T-cell (primary cell): ENCODE data around the gene LMO7. TPM values are rescaled to one million over a fixed set of nuclear protein-coding genes. Genes with fewer than 3 reads are reported as not detected.

ENCODE experiments used
- ATAC-seq, 4 experiments: fragments of 200-7000 bp in 3 of 4; fragments of 150-1000 bp in 1 of 4; cut with Tn5 transposase; replicated peaks in 1 of 4; 1 replicate in 3 of 4; 2 replicates in 1 of 4; pipeline ENCODE4 v1.10.0; 2021; ENCODE audit warnings: moderate library complexity in 3 of 4, mild to moderate bottlenecking in 2 of 4, moderate number of reproducible peaks in 1 of 4
- CTCF ChIA-PET, 2 donors: fragments of 300-600 bp; sonication (Branson Sonifier 250); formaldehyde crosslinking; loops; one replicate each; lab custom pipeline; 2022; ENCODE audit warnings: antibody characterized with exemption in 2 of 2; lab: Charles Lee
- POLR2A ChIA-PET, 2 donors: fragments of 300-600 bp; sonication (Branson Sonifier 250); formaldehyde crosslinking; loops; one replicate each; lab custom pipeline; 2022; ENCODE audit warnings: antibody characterized with exemption in 2 of 2; lab: Charles Lee
- DNase-seq, 35 experiments: peaks; one replicate each; pipeline versions ENCODE4 v3.0.0 to v3.0.0-alpha.2; 2013 to 2023
- H3K27ac ChIP-seq: one replicate; pipeline ENCODE4 v1.5.1; 2013; ENCODE audit warnings: low read length
- H3K27me3 ChIP-seq, 2 experiments: replicated peaks in 1 of 2; 1 replicate in 1 of 2; 2 replicates in 1 of 2; pipeline versions ENCODE4 v1.6.1 to v1.7.0; 2013; ENCODE audit warnings: low read length in 1 of 2, mixed read lengths in 1 of 2; ENCODE audit not compliant: control insufficient read depth in 2 of 2, insufficient read depth in 2 of 2; ENCODE audit errors: extremely low read depth in 1 of 2
- H3K36me3 ChIP-seq, 2 donors: 1 replicate in 1 of 2; 2 replicates in 1 of 2; pipeline versions ENCODE4 v1.6.1 to v1.7.0; 2013; ENCODE audit warnings: low read length in 1 of 2; ENCODE audit not compliant: control insufficient read depth in 2 of 2, insufficient read depth in 1 of 2; ENCODE audit errors: extremely low read depth in 1 of 2
- H3K4me1 ChIP-seq, 2 experiments: 1 replicate in 1 of 2; 2 replicates in 1 of 2; pipeline versions ENCODE4 v1.6.1 to v1.7.0; 2013; ENCODE audit warnings: low read length in 2 of 2, mixed read lengths in 1 of 2; ENCODE audit not compliant: insufficient read depth in 2 of 2, control insufficient read depth in 1 of 2; ENCODE audit errors: extremely low read depth in 1 of 2
- H3K4me3 ChIP-seq, 2 donors: 1 replicate in 1 of 2; 2 replicates in 1 of 2; pipeline versions ENCODE4 v1.5.1 to v1.7.0; 2013; ENCODE audit warnings: mild to moderate bottlenecking in 2 of 2, low read length in 1 of 2, moderate library complexity in 1 of 2; ENCODE audit not compliant: control insufficient read depth in 1 of 2; ENCODE audit errors: extremely low read depth in 1 of 2
- H3K9me3 ChIP-seq: 2 replicates; pipeline ENCODE4 v1.7.0; 2013
- H3K27ac Mint-ChIP-seq, 2 donors: one replicate each; pipeline ENCODE4 v1.8.0; 2020 to 2021; ENCODE audit warnings: mild to moderate bottlenecking in 2 of 2, mixed read lengths in 2 of 2
- H3K27me3 Mint-ChIP-seq, 2 donors: one replicate each; pipeline ENCODE4 v1.8.0; 2021 to 2022; ENCODE audit warnings: mixed read lengths in 2 of 2
- H3K36me3 Mint-ChIP-seq: one replicate; pipeline ENCODE4 v1.8.0; 2021; ENCODE audit warnings: mixed read lengths
- H3K4me1 Mint-ChIP-seq, 3 donors: one replicate each; pipeline ENCODE4 v1.8.0; 2020 to 2022; ENCODE audit warnings: mixed read lengths in 3 of 3, mild to moderate bottlenecking in 1 of 3
- H3K4me3 Mint-ChIP-seq, 3 donors: one replicate each; pipeline ENCODE4 v1.8.0; 2020 to 2022; ENCODE audit warnings: mild to moderate bottlenecking in 3 of 3, mixed read lengths in 3 of 3, moderate library complexity in 3 of 3
- H3K9me3 Mint-ChIP-seq, 3 donors: one replicate each; pipeline ENCODE4 v1.8.0; 2020 to 2022; ENCODE audit warnings: mixed read lengths in 3 of 3
- WGBS: methylation state at CpG from one replicate; pipeline ENCODE4 v1.1.5; 2013; ENCODE audit warnings: missing lambda C conversion rate; ENCODE audit not compliant: insufficient coverage; 5-methylcytosine and 5-hydroxymethylcytosine counted together
- total RNA-seq, 35 experiments: library from RNA in 6 of 35; stranded (reverse) in 6 of 35; fragments of 120-200 nt in 1 of 35; gene quantifications; one replicate each; pipeline versions ENCODE4 v1.2.1 to v1.2.4 and lab custom pipeline; 2013 to 2026

LMO7 gene
- total RNA-seq, 5 donors from 2014 or later (not counting 1 experiment from before 2014, with no cell fraction given), result 22.6 to 46.8 (median 34.0) TPM

GRCh38 chr13:75838366-75839005 is 202.4 kb downstream of the LMO7 start:
- 57% methylated on average over 4 of the region's 6 CpGs for WGBS
- Histone ChIP-seq H3K36me3 (peaks cover 0 to 25% of the 10 kb centered on the region in 2 donors), H3K9me3 (no peaks in the 10 kb centered on the region), H3K27me3 (no peaks in the 10 kb centered on the region), H3K4me1 (peaks cover 0 to 11% of the 10 kb centered on the region in 2 experiments), H3K4me3 (no peak overlapping the region), H3K27ac (no peak overlapping the region)
- H3K27ac Mint-ChIP-seq, result no peak overlapping the region
- ChIA-PET CTCF (no interaction called here), POLR2A (interaction anchor here in 1 of 2 donors (0.6 kb wide), 2 partner anchors 142 to 155 kb away, joined by 3 read pairs; no protein-coding TSS in a partner anchor)
- no peaks in the 10 kb centered on the region for H3K27me3 Mint-ChIP-seq
- H3K36me3 Mint-ChIP-seq, result peaks cover 64% of the 10 kb centered on the region
- H3K4me3 Mint-ChIP-seq, result no peak overlapping the region
- no peak for DNase-seq
- ATAC-seq, result no peak
- H3K9me3 Mint-ChIP-seq, result no peaks in the 10 kb centered on the region
- peaks cover 9 to 29% (median 12%) of the 10 kb centered on the region in 3 donors for H3K4me1 Mint-ChIP-seq

GRCh38 chr13:75839406-75839805 is 203.3 kb downstream of the LMO7 start:
- Histone ChIP-seq H3K9me3 (no peaks in the 10 kb centered on the region), H3K27me3 (no peaks in the 10 kb centered on the region), H3K4me3 (no peak overlapping the region), H3K27ac (no peak overlapping the region), H3K4me1 (peaks cover 0 to 11% of the 10 kb centered on the region in 2 experiments), H3K36me3 (peaks cover 0 to 26% of the 10 kb centered on the region in 2 donors)
- H3K4me1 Mint-ChIP-seq, result peaks cover 9 to 29% (median 12%) of the 10 kb centered on the region in 3 donors
- peaks cover 60% of the 10 kb centered on the region for H3K36me3 Mint-ChIP-seq
- H3K27ac Mint-ChIP-seq, result no peak overlapping the region
- ATAC-seq (peak in 1 of 4 experiments; percentile 52), DNase-seq (no peak)
- H3K4me3 Mint-ChIP-seq, result no peak overlapping the region
- POLR2A ChIA-PET, result interaction anchor here in 1 of 2 donors (0.6 kb wide), 1 partner anchor 116 kb away, joined by 4 read pairs; no protein-coding TSS in a partner anchor
- CTCF ChIA-PET, result interaction anchor here (0.6 to 0.9 kb wide), 4 partner anchors 33 to 467 kb away, joined by 3 to 6 read pairs (median 4); no protein-coding TSS in a partner anchor
- H3K27me3 Mint-ChIP-seq, result no peaks in the 10 kb centered on the region
- WGBS, result 72% methylated on average over 2 of the region's 2 CpGs
- no peaks in the 10 kb centered on the region for H3K9me3 Mint-ChIP-seq

- no peak overlapping the region for H3K27ac ChIP-seq
- no peaks in the 10 kb centered on the region for H3K27me3 ChIP-seq
- peak in 3 of 4 experiments; percentile 41 to 67 (median 42) for ATAC-seq
- peaks cover 0 to 24% of the 10 kb centered on the region in 2 donors for H3K36me3 ChIP-seq
- H3K4me1 ChIP-seq, result peaks cover 0 to 11% of the 10 kb centered on the region in 2 experiments
- Mint-ChIP-seq H3K27ac (peak overlapping the region; percentile 2 to 17), H3K27me3 (no peaks in the 10 kb centered on the region), H3K9me3 (no peaks in the 10 kb centered on the region), H3K4me1 (peaks cover 9 to 29% (median 12%) of the 10 kb centered on the region in 3 donors), H3K4me3 (no peak overlapping the region), H3K36me3 (peaks cover 58% of the 10 kb centered on the region)
- 78% methylated on average over 5 of the region's 5 CpGs for WGBS
- no peaks in the 10 kb centered on the region for H3K9me3 ChIP-seq
- DNase-seq, result peak in 1 of 35 experiments; percentile 0
- POLR2A ChIA-PET, result no interaction called here
- CTCF ChIA-PET, result interaction anchor here in 1 of 2 donors (1.5 kb wide), 1 partner anchor 28 kb away, joined by 5 read pairs; no protein-coding TSS in a partner anchor
- no peak overlapping the region for H3K4me3 ChIP-seq
Observed at GRCh38 chr13:75841905-75842304, 205.8 kb downstream of the LMO7 start.

GRCh38 chr13:75843074-75843473 is 206.9 kb downstream of the LMO7 start:
- DNase-seq (no peak), ATAC-seq (no peak)
- WGBS, result 67% methylated on average over 3 of the region's 6 CpGs
- CTCF ChIA-PET, result no interaction called here
- Mint-ChIP-seq H3K27ac (no peak overlapping the region), H3K4me1 (peaks cover 9 to 29% (median 12%) of the 10 kb centered on the region in 3 donors), H3K36me3 (peaks cover 57% of the 10 kb centered on the region), H3K27me3 (no peaks in the 10 kb centered on the region), H3K4me3 (no peak overlapping the region), H3K9me3 (no peaks in the 10 kb centered on the region)
- no peaks in the 10 kb centered on the region for H3K27me3 ChIP-seq
- no peak overlapping the region for H3K27ac ChIP-seq
- no peaks in the 10 kb centered on the region for H3K9me3 ChIP-seq
- peaks cover 0 to 11% of the 10 kb centered on the region in 2 experiments for H3K4me1 ChIP-seq
- no peak overlapping the region for H3K4me3 ChIP-seq
- POLR2A ChIA-PET, result no interaction called here
- H3K36me3 ChIP-seq, result peaks cover 0 to 24% of the 10 kb centered on the region in 2 donors

GRCh38 chr13:75843991-75844390 is 207.9 kb downstream of the LMO7 start:
- H3K4me3 ChIP-seq, result no peak overlapping the region
- DNase-seq (no peak), ATAC-seq (no peak)
- POLR2A ChIA-PET, result interaction anchor here in 1 of 2 donors (0.6 kb wide), 1 partner anchor 79 kb away, joined by 6 read pairs; no protein-coding TSS in a partner anchor
- CTCF ChIA-PET, result interaction anchor here in 1 of 2 donors (0.7 kb wide), 1 partner anchor 148 kb away, joined by 4 read pairs; no protein-coding TSS in a partner anchor
- H3K27me3 ChIP-seq, result no peaks in the 10 kb centered on the region
- Mint-ChIP-seq H3K27ac (no peak overlapping the region), H3K36me3 (peaks cover 62% of the 10 kb centered on the region), H3K9me3 (no peaks in the 10 kb centered on the region), H3K4me1 (peaks cover 9 to 23% (median 9%) of the 10 kb centered on the region in 3 donors), H3K27me3 (no peaks in the 10 kb centered on the region), H3K4me3 (no peak overlapping the region)
- H3K36me3 ChIP-seq, result peaks cover 0 to 27% of the 10 kb centered on the region in 2 donors
- no peak overlapping the region for H3K27ac ChIP-seq
- peaks cover 0 to 7% of the 10 kb centered on the region in 2 experiments for H3K4me1 ChIP-seq
- no peaks in the 10 kb centered on the region for H3K9me3 ChIP-seq

- POLR2A ChIA-PET, result no interaction called here
- WGBS, result 100% methylated on average over 1 of the region's 2 CpGs
- Histone ChIP-seq H3K27me3 (no peaks in the 10 kb centered on the region), H3K4me1 (no peaks in the 10 kb centered on the region), H3K9me3 (no peaks in the 10 kb centered on the region), H3K36me3 (peaks cover 0 to 19% of the 10 kb centered on the region in 2 donors), H3K4me3 (no peak overlapping the region), H3K27ac (no peak overlapping the region)
- no peak for ATAC-seq
- H3K4me1 Mint-ChIP-seq, result no peaks in the 10 kb centered on the region
- no peaks in the 10 kb centered on the region for H3K9me3 Mint-ChIP-seq
- CTCF ChIA-PET, result no interaction called here
- DNase-seq, result no peak
- no peak overlapping the region for H3K4me3 Mint-ChIP-seq
- H3K27ac Mint-ChIP-seq, result no peak overlapping the region
- peaks cover 55% of the 10 kb centered on the region for H3K36me3 Mint-ChIP-seq
- H3K27me3 Mint-ChIP-seq, result no peaks in the 10 kb centered on the region
Observed at GRCh38 chr13:75847588-75847987, 211.5 kb downstream of the LMO7 start.
